HG03439 (cell line): ENCODE data around the gene GRK5.

Experiments
- ATAC-seq: cut with Tn5 transposase; IDR thresholded peaks from one replicate; pipeline ENCODE4 v1.9.1; 2021; ENCODE audit warnings: mild to moderate bottlenecking, moderate library complexity; ENCODE audit not compliant: unreplicated experiment

The GRK5 gene

DNA sequence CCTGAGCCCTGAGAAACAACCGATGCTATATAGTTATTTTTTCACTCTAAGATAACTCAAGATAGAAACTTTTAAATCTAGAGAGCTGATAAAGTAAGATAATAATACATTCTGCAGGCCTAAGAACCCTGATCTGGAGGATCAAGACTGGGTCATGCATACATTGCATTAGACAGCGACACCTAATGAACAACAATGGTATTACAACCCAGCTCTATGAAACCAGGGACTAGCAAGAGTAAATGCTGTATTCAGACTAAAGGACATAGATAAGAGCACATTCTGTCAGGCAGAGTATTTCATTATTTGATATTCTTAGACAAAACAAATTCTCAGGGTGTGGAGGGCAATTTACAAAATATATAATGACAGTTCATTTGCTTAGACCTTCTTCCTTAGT is 148.6 kb downstream of the GRK5 start:
- no peak for ATAC-seq

DNA sequence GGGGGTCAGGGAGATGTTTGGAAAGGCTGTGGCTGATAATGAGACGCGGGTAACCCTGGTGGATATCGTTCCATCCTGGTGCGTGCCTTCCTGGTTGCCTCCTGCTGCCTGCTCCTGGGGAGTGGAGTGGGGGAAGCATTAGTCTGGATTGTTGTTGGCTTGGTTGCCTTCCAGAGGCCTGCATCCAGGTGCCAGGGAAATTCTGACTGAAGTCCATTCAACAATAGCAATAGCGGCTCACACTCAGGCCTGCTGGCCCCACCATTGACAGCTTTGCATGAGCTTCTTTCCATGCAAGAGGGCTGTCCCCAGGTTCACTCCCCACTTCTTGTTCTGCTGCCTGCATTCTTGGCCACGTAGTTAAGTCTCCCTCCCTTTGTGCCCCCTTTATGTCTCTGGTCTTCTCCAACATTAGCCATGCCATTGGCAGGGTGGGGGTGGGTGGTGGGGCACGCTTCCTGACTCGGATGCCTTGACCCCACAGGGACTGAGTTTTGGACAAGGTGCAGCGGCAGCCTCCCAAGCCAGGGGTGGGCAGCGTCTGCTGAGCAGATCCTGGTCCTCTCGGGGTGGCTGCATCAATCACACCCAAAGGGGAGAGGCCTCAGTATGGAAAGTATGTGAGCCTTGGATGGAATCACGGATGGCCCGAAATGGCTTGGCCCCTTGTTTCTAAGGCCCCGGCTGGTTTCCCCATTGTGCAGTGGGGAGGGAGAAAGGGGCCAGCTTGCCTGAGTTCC is 150.2 kb downstream of the GRK5 start:
- no peak for ATAC-seq

DNA sequence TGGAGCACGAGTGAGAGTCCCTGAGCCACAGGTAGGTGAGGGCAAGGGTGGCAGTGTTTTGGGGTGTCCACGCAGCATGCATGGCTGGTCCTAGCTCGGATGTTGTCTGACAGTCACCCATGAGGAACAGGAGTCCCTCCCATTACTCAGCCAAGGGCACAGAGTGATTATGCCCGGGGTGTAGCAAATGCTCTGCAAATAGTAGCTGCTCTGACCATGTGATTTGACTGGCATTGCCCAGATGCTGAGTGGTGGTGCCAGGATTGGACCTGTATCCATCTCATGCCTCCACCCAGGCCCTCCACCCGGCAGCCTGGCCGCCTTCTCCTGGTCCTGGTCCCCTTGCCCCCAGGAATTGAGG is 150.8 kb downstream of the GRK5 start:
- no peak for ATAC-seq

- ATAC-seq = no peak
Observed at GRCh38 chr10:119358567-119358966, 151.2 kb downstream of the GRK5 start.

DNA sequence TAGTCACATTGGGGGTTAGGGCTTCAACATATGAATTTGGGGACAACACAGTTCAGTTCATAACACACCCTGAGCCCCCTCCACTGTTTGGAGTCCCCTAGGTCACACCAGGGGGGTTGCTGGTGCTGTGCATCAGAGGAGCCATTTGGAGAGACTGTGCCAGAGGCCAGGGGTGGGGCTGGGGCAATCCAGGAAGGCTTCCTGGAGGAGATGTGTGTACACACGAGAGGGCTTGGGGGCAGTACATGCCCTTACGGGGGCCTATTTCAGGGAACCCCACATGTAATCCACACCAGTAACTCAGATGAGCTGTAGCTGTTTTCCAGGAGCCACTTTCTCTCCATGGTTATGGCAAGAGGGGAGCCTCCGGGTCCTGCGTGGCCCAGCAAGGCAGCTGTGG is 151.7 kb downstream of the GRK5 start:
- no peak for ATAC-seq

- no peak for ATAC-seq
Observed at GRCh38 chr10:119360181-119360921, 153.0 kb downstream of the GRK5 start.

DNA sequence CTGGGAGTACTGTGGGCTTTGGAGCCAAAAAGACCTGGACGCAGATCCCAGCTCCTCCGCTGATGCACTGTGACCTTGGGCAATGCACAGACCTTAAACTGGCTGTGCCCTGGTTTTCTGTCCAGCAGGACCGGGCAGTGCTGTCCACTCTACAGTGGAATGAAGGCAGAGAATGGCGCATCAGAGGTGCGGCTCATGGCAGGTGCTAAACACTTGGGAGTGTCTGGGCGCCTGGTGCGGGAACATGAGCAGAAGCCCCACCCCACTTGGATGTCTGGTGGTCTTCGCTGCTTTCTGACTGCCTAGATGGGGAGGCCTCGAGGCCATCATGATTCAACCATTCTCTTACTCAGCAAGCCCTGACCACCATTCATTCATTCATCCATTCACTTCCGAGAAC is 153.7 kb downstream of the GRK5 start:
- ATAC-seq = no peak

DNA sequence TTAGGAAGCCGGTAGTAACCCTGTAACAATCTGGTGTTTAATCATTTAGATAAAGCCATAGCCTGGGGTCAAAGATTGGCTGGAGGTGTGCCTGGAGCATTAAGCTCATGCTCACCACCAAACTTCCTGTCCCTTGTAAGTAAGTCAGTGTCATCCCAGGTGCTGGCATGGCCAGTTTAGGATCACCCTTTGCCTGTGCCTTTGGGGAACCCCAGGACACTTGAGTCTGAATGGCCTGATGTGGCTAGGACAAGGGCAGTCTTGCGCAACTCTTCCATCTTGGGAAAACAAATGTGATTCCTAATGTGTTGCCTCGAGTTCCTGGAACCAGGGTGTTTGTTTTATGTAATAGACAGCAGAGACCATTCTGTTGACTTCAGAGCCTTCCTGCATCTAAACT is 154.8 kb downstream of the GRK5 start:
- ATAC-seq = no peak

DNA sequence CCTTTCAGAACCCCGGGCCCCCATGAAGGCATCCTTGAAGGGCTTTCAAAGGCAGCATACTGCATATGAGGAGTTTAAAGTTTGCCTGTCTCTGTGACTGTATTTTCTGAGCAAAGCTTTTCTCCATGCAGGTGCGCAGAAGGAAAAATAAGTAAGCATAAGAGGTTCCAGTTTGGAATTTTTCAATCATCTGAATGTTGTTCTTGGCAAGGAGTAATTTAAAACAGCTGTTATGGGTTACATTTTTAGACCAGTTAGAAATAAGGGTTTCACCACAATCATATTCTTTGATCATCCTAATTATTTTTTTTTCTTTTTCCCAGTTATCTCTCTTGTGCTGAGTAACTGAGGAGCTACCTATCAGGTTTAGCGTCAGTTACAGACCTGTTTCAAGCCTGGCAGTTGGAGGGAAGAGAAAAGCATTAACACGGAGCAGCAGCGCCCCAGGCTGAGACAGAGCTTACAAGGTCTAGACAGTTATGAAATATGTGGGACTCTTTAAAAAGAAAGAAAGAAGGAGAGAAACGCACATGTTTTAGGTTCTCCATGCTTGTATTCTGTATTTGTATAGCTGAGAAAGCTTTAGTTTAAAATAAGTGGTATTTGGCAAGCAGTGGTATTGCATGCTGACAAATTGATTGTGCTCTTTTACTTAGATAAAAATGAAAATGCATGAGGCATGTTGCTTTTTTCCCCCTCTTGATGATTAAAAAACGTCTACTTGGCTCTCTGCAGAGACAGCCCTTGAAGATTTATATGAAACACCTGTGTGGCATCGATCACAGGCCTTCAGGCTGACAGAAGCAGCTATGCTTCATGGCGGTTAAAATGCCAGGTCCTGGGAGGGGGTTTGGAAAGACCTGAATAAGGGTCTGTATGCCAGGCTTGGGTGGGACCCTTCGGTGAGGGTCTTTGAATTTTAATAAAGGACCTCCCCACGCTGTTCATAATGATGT is 157.6 kb downstream of the GRK5 start:
- no peak for ATAC-seq

DNA sequence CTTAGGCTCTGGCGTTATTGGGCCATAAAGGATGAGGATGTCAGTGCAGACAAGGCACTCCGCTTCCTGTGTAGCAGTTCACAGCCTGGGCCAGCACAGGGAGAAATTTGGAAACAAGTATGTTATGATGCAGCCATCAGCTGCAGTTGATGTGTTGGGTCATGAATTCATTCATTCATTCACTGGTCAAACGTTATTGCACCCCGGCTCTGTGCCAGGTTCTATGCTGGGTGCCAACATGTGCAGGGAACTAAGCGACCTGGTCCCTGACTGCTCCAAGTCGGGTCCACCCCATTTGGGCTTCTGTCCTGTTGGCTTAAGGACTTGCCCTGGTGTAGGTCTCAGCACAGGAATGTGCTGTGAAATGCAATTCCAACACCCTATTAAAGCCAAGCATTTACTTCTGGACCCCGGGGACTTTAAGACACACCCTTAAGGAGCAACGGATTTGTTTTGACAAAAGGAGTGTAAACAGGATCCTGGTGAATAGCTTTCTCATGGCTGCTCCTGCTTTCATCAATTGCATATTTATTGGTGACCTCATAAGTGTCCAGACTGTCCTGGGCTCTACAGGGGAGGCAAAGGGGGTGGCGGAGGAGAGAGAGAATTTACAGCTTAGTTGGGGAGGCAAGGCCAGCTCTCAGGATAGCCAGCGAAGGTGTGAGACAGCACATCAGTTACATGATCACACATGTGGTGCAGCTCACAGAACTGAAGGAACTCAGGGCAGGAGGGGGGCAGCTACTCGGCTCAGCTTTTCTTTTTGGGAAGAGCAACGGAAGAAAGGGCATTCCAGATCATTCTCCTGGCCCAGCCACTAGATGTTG is 158.6 kb downstream of the GRK5 start:
- ATAC-seq = no peak

DNA sequence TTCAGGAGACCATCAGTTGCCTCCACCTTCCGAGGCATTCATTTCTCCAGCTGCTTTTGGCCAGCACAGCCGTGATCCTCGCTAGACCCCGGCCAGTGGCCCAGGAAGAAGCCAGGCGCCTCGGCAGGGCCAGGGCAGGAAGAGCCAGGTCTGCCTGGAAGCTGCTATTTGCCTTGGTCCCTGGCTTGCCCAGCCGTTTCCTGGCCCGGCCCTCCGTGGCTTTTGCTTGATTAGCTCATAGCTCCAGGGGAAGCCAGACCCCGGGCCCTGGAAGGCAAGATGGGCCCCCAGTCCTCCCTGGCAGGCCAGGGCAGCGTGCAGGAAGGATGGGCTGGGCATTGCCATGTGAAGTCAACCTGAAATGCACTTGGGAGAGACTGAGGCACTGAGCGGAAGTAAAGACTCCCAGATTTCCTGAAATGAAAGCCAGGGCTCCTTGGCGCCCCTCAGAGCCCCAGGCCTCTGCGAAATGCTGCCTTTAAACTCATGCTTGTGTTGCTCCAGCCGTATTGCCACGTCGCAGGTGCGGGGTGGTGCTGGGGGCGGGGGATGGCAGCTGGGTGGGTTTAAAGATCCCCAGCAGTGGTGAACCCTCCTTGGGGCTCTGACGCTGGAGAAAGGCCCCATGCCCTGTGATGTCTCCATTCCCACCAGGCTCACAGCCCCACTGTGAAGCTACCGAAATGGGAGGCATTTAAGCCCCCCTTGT is 160.6 kb downstream of the GRK5 start:
- ATAC-seq = no peak

GRCh38 chr10:119368581-119368980 is 161.2 kb downstream of the GRK5 start:
- no peak for ATAC-seq

GRCh38 chr10:119368991-119369869 is 161.9 kb downstream of the GRK5 start:
- peak; percentile 65 for ATAC-seq

GRCh38 chr10:119370111-119370741 is 162.9 kb downstream of the GRK5 start:
- ATAC-seq = no peak

DNA sequence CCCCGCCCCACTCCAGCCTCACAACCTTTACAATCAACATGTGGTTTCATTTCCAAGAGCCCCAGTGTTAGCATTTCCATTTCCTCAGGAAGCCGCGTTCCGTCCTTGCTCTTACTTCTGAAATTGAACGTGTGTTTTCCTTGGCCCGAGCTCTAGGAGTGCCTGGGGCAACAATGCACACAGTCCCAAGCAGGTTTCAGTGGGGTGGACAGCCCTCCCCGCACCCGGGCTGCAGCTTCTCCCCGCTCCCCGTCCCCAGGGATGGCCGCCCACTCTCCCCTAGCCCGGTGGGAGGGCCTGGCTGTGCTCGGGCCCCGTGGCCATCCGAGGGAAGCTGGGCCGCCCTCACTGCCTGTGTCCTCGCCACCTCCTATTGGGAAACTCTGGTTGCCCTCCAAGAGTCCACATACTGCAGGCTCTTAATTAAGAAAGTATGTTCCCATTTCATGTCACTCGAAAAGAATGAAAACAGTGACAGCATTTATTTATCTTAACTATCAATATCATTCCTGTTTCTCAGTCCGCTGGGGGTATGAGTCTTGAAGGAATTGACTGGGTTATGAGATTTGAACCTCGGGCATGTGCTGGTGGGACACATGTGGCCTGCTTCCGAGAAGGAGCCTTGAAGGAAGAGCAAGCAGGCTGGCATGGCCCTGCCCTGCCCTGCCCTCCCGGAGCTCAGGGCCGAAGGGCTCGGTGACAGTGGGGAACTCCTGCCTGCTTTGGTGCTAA is 163.8 kb downstream of the GRK5 start:
- ATAC-seq = no peak

DNA sequence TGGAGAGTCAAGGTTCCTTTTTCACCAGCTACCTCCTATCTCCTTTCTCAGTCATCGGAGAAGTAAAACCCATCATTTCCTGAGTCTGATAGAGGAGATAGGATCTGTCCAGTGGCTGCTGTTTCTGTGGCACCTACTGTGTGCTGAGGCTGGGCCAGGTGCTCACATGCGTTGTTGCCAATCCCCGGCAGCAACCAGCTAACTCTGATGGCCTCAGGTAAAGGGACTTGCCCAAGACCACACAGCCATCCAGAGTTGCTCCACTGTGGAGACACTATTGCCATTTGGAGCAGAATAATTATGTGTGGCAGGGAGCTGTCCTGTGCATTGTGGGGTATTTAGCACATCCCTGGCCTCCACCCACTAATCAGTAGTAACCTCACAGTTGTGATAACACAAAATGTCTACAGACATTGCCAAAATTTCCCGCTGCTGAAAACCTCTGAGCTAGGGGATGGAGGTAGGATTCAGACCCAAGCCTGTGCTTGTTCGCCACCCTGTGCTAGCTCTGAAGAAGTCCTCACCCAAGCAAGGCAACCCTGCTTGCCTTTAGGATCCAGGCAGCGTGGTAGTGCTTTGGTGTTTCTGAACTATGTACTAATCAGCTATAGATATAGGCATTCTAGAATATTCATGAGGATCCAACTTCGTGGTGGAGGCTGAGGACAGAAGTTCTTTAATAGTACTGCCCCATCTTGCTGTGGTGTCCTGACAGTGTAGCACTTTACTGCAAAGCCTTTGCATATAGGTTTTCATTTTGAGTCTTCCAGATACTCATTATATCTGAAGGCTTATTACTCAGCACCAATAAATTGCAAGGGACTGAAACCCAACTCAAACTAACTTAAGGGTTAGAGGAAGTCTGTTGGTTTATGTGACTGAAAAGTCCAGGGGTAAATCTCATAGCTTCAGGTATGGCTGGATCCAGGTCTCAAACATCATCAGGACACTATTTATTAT is 164.6 kb downstream of the GRK5 start:
- no peak for ATAC-seq
